HUES48 (cell line): ENCODE results near the gene RRP36.

ENCODE experiments used
- H3K27ac ChIP-seq: one replicate; pipeline ENCODE4 v1.7.0; 2013; ENCODE audit warnings: low read depth, low read length, inconsistent platforms
- H3K27me3 ChIP-seq: 2 replicates; pipeline ENCODE4 v1.6.1; 2013; ENCODE audit warnings: mild to moderate bottlenecking, low read length; ENCODE audit not compliant: control insufficient read depth, insufficient read depth
- H3K36me3 ChIP-seq: 2 replicates; pipeline ENCODE4 v1.6.1; 2013; ENCODE audit warnings: low read length; ENCODE audit not compliant: control insufficient read depth, insufficient read depth
- H3K4me1 ChIP-seq: 2 replicates; pipeline ENCODE4 v1.6.1; 2013; ENCODE audit warnings: mild to moderate bottlenecking, low read length; ENCODE audit not compliant: control insufficient read depth, insufficient read depth
- H3K4me3 ChIP-seq: 2 replicates; pipeline ENCODE4 v1.5.1; 2013; ENCODE audit warnings: mild to moderate bottlenecking, low read depth, low read length
- H3K9ac ChIP-seq: 2 replicates; pipeline ENCODE4 v1.6.1; 2013; ENCODE audit warnings: mild to moderate bottlenecking, low read depth, low read length, moderate library complexity
- H3K9me3 ChIP-seq: 2 replicates; pipeline ENCODE4 v1.6.1; 2013; ENCODE audit warnings: low read length; ENCODE audit not compliant: control insufficient read depth, insufficient read depth

Gene RRP36

DNA sequence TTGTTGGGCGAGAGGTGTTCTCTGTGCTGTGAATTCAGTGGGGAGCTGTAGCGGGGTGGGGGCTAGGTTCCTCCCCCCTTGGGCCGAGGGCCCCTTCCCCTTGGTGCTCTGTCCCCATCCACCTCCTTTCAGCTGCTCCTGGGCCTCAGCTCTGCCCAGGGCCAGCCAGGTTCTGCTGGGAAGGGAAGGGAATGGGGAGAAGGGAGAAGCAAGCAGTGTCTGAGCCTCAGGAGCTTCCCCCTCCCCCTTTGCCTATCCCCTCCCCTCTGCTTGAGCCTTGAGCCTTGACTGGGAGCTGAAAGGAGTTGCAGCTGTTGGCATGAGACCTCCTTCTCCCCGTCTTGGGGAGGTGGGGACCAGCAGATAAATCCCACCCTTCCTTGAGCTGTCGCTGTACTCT, 576 bp upstream of the RRP36 start:
- H3K4me3 ChIP-seq: peak overlapping the region; percentile 90
- H3K9me3 ChIP-seq: no peaks in the 10 kb centered on the region
- H3K9ac ChIP-seq: peak overlapping the region; percentile 77
- H3K27ac ChIP-seq: peak overlapping the region; percentile 94
- peaks cover 9% of the 10 kb centered on the region for H3K4me1 ChIP-seq
- H3K36me3 ChIP-seq: peaks cover 68% of the 10 kb centered on the region
- no peaks in the 10 kb centered on the region for H3K27me3 ChIP-seq

DNA sequence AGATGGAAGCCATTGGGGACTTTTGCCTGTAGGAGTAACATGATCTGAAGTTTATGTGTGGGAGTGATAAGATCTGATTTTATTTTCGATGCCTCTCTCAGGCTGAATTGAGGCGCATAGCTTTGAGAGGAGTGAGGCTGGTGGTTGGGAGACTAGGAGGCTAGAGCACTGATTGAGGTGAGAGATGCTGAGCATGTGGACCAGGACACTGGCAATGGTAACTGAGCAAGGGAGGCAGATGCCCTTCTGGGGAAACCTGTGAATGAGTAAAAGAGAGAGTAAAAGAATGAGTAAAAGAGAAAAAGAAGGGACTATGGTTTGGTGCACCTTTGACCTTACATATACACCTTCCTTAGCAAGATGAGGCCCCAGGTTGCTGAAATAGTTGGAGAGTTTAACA, 3.0 kb downstream of the RRP36 start:
- H3K27me3 ChIP-seq: no peaks in the 10 kb centered on the region
- H3K9me3 ChIP-seq: no peaks in the 10 kb centered on the region
- H3K9ac ChIP-seq: no peak overlapping the region
- peaks cover 77% of the 10 kb centered on the region for H3K36me3 ChIP-seq
- H3K4me1 ChIP-seq: peaks cover 9% of the 10 kb centered on the region
- H3K27ac ChIP-seq: no peak overlapping the region
- H3K4me3 ChIP-seq: no peak overlapping the region

DNA sequence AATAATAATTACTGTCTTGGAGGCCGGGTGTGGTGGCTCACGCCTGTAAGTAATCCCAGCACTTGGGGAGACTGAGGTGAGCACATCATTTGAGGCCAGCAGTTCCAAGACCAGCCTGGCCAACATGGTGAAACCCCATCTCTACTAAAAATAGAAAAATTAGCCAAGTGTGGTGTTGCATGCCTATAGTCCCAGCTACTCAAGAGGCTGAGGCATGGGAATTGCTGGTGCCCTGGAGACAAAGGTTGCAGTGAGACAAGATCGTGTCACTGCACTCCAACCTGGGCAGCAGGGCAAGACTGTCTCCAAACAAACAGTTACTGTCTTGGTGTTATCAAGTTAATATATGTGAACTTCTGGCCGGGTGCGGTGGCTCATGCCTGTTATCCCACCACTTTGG, 4.9 kb downstream of the RRP36 start:
- H3K4me1 ChIP-seq: no peaks in the 10 kb centered on the region
- no peaks in the 10 kb centered on the region for H3K27me3 ChIP-seq
- no peak overlapping the region for H3K27ac ChIP-seq
- peaks cover 72% of the 10 kb centered on the region for H3K36me3 ChIP-seq
- no peak overlapping the region for H3K9ac ChIP-seq
- H3K9me3 ChIP-seq: no peaks in the 10 kb centered on the region
- H3K4me3 ChIP-seq: no peak overlapping the region

DNA sequence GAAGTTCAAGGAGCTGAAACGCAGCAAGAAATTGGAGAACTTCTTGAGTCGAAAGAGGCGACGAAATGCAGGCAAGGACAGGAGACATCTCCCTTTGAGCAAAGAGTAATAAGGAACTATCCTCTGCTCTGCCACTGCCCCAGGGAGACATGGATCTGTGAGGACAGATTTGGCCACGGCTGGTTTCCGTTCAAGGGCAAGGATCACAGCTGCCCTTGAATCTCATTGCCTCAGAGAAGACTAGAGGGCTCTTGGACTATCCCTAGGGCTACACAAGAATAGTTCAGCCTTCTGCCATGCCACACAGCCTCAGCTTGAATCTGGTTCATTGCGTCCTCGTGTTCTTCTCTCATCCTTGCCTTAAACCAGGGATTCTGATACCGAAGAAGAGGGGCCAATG, 7.7 kb downstream of the RRP36 start:
- Histone ChIP-seq H3K9me3 (no peaks in the 10 kb centered on the region), H3K27ac (no peak overlapping the region), H3K27me3 (no peaks in the 10 kb centered on the region), H3K4me3 (no peak overlapping the region), H3K36me3 (peaks cover 80% of the 10 kb centered on the region), H3K9ac (no peak overlapping the region), H3K4me1 (no peaks in the 10 kb centered on the region)

DNA sequence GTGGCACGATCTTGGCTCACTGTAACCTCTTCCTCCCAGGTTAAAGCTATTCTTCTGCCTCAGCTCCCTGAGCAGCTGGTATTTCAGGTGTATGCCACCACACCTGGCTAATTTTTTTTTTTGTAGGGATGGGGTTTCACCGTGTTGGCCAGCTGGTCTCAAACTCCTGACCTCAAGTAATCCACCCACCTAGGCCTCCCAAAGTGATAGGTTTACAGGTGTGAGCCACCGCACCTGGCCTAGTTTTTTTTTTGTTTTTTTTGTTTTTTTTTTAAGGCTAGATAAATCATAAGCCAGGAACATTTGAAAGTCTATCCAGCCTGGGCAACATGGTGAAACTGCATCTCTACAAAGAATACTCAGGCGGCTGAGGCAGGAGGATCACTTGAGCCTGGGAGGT, 10.9 kb downstream of the RRP36 start:
- no peaks in the 10 kb centered on the region for H3K4me1 ChIP-seq
- H3K4me3 ChIP-seq: no peak overlapping the region
- H3K27ac ChIP-seq: no peak overlapping the region
- H3K9ac ChIP-seq: no peak overlapping the region
- H3K27me3 ChIP-seq: no peaks in the 10 kb centered on the region
- peaks cover 70% of the 10 kb centered on the region for H3K36me3 ChIP-seq
- no peaks in the 10 kb centered on the region for H3K9me3 ChIP-seq

DNA sequence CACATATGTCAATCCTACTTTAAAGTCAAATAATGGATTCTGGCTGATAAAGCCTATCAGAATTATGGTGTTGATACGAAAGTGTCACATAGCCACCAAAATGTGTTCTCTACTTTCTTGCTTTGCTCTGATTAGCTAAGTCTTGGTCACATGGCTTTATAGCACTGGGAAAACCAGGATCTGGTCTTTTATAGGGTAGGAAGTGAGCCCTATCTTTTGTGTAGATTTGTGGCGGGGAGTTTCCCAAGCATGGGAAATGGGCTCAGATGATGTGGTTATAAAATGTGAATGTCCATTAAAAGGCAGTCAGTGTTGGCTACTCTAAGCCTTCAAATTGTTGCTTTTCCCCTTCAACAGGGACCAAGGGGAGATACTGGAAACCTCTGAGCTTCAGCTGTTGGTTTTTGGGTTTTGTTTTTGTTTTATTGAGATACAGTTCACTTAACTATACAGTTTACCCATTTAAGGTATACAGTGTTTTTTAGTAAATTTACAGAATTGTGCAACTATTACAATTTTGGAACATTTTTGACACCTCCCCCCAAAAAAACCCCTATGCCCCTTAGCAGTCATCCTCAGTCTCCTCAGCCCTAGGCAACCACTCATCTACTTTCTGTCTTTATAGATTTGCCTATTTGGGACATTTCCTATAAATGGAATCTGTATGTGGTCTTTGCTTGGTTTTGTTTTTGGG, 12.2 kb downstream of the RRP36 start:
- H3K36me3 ChIP-seq: peaks cover 71% of the 10 kb centered on the region
- H3K4me3 ChIP-seq: no peak overlapping the region
- H3K27me3 ChIP-seq: no peaks in the 10 kb centered on the region
- no peaks in the 10 kb centered on the region for H3K9me3 ChIP-seq
- no peak overlapping the region for H3K27ac ChIP-seq
- H3K9ac ChIP-seq: no peak overlapping the region
- no peaks in the 10 kb centered on the region for H3K4me1 ChIP-seq

DNA sequence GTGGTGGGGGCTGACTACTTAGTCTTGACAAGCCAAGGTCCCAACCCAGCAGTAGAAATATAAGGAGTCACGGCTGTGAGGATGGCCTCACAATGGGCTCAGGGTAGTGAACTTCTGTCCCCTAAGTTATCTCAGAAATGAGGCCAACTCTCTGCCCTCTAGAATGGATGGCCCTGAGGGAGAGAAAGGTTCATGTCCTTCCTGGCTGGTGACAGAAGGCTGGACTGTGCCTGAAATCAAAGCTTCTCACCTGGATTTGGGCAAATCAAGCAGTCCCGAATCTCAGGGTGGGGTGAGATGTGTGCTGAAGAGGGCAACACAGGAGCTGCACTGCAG, 12.7 kb downstream of the RRP36 start:
- peaks cover 67% of the 10 kb centered on the region for H3K36me3 ChIP-seq
- no peak overlapping the region for H3K9ac ChIP-seq
- no peak overlapping the region for H3K27ac ChIP-seq
- no peaks in the 10 kb centered on the region for H3K9me3 ChIP-seq
- no peaks in the 10 kb centered on the region for H3K4me1 ChIP-seq
- no peak overlapping the region for H3K4me3 ChIP-seq
- no peaks in the 10 kb centered on the region for H3K27me3 ChIP-seq

DNA sequence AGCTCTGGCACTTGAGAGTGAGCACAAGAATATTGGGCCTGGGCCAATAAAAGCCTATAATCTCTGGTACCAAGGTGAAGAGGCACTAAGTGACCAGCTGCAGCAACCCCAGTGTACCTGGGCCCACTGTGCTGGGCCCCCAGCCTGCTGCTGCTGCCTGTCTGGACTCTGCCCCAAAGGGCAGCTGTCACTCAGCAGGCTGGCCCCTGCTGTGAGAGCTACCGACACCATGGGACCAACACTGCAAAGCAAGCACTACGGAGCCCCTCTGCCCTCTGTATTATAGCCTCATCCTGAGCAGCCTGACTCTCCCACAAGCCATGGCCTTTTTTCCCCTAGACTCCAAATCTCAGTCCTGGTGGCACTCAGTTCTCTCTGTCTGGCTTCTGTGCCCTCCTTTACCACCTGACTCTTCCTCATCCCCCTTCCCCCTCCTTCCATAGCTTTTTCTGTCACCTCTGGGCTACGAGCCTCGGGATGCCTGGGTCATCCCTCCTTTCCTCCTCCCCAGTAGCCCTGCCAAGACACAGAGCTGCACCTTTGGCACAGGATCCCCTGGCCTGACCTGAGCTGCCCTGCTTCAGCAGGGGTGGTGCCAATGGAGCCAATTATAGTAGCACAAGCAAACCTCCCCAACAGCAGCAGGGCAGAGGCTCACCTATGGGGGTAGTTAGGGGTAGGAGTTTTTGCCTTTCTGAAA, 14.2 kb downstream of the RRP36 start:
- no peak overlapping the region for H3K4me3 ChIP-seq
- peaks cover 57% of the 10 kb centered on the region for H3K36me3 ChIP-seq
- no peaks in the 10 kb centered on the region for H3K27me3 ChIP-seq
- H3K9me3 ChIP-seq: no peaks in the 10 kb centered on the region
- H3K9ac ChIP-seq: no peak overlapping the region
- no peaks in the 10 kb centered on the region for H3K4me1 ChIP-seq
- no peak overlapping the region for H3K27ac ChIP-seq

DNA sequence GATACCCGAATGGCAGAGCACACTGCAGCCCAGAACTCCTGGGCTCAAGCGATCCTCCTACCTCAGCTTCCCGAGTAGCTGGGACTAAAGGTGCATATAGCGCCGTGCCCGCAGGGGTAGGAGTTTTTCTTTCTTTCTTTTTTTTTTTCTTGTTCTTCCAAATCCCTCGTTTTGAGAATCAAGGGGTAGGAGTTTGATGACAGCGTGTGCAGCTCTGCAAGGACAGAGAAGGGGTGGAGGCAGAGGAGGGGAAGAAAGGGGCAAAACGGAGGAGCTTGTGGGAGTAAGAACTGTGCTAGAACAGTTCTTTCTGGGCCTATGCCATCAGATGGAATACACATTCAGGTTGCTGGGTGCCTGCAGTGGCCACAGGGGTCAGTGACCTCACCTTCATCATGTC, 15.3 kb downstream of the RRP36 start:
- H3K27me3 ChIP-seq: no peaks in the 10 kb centered on the region
- no peaks in the 10 kb centered on the region for H3K9me3 ChIP-seq
- H3K4me1 ChIP-seq: no peaks in the 10 kb centered on the region
- H3K36me3 ChIP-seq: peaks cover 62% of the 10 kb centered on the region
- no peak overlapping the region for H3K4me3 ChIP-seq
- H3K27ac ChIP-seq: no peak overlapping the region
- H3K9ac ChIP-seq: no peak overlapping the region

DNA sequence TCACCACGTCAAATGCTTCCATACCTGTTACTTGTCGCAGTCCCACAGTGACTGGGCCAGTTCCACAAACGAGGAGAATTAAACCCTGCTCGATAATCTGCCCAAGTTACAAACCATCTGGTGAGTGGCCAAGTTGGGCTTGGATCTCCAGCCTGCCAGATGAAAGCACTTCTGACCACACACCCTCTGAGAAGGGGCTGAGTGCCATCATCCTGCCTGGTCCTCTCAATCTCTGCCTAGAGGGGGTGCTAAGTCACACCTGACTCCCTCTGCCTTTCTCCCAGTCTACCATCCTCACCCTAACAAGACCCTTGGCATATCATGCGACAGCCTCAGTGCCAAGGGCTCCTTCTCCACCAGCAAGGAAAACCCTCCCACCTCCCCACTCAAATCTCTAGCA, 15.8 kb downstream of the RRP36 start:
- H3K27ac ChIP-seq: no peak overlapping the region
- peaks cover 59% of the 10 kb centered on the region for H3K36me3 ChIP-seq
- H3K27me3 ChIP-seq: no peaks in the 10 kb centered on the region
- H3K4me3 ChIP-seq: no peak overlapping the region
- no peaks in the 10 kb centered on the region for H3K9me3 ChIP-seq
- H3K4me1 ChIP-seq: no peaks in the 10 kb centered on the region
- H3K9ac ChIP-seq: no peak overlapping the region

DNA sequence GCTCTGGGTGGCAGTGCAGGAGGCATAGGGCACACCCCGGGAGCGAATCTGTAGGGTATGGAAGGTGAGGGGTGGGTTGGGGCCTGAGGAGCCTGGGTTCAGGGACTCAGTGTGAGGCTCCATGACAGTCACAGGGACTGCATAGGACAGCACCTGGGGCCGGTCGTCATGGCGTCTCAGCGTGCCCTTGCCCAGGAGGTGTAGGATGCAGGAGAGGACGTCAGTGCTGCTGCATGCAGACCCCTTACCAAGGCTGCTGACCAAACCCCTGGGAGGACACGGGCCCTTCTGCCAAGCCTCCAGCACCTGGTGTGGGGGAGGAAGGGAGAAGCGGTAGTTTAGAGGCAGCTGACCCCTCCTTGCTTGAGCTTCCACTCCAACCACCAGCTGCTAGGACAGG, 16.3 kb downstream of the RRP36 start:
- Histone ChIP-seq H3K9me3 (no peaks in the 10 kb centered on the region), H3K9ac (no peak overlapping the region), H3K4me3 (no peak overlapping the region), H3K4me1 (no peaks in the 10 kb centered on the region), H3K27me3 (no peaks in the 10 kb centered on the region), H3K27ac (no peak overlapping the region), H3K36me3 (peaks cover 58% of the 10 kb centered on the region)
